PFSK-1 (cell line): ENCODE data around the gene RUFY1.

ENCODE experiments used
- POLR2AphosphoS5 ChIP-seq: IDR thresholded peaks from 2 replicates; pipeline ENCODE4 v1.6.1; 2012; ENCODE audit warnings: low read depth, mild to moderate bottlenecking, control low read depth, low read length, moderate library complexity
- REST ChIP-seq, 2 experiments: IDR thresholded peaks; 2 replicates each; pipeline versions ENCODE4 v1.6.1 to v1.8.0; 2011 to 2012; ENCODE audit warnings: low read depth in 2 of 2, low read length in 2 of 2, control low read depth in 1 of 2, inconsistent platforms in 1 of 2, mild to moderate bottlenecking in 1 of 2, moderate library complexity in 1 of 2; ENCODE audit not compliant: insufficient read depth in 1 of 2
- SIN3A ChIP-seq: IDR thresholded peaks from 2 replicates; pipeline ENCODE4 v1.6.1; 2012; ENCODE audit warnings: mild to moderate bottlenecking, low read length, moderate library complexity, borderline replicate concordance; ENCODE audit not compliant: insufficient read depth
- TAF1 ChIP-seq: IDR thresholded peaks from 2 replicates; pipeline ENCODE4 v1.6.1; 2012; ENCODE audit warnings: low read length, control low read depth, borderline replicate concordance; ENCODE audit not compliant: insufficient read depth

GRCh38 chr5:179553006-179553405 lies 2.7 kb downstream of the RUFY1 start:
- TF ChIP-seq TAF1 (no peak), REST (IDR thresholded peaks at IDR 0.05; ENCODE audit: insufficient read depth in 1 of 2, low read depth in 2 of 2, low read length in 2 of 2) (no peak), POLR2AphosphoS5 (no peak), SIN3A (no peak)
